Renal cortical epithelial cell (primary cell): ENCODE data around the gene CPS1. TPM values are rescaled to one million over a fixed set of nuclear protein-coding genes. Genes with fewer than 3 reads are reported as not detected.
A peak's percentile ranks its signal among the peaks of the same experiment; 100 is the strongest.

ENCODE experiments used
- DNase-seq: peaks from one replicate; pipeline ENCODE4 v3.0.0-alpha.2; 2011; ENCODE audit warnings: low read depth
- total RNA-seq: library from RNA; depleted of rRNA; stranded (reverse); fragments of >200 nt; gene quantifications from 2 replicates; pipeline ENCODE4 v1.2.3, GENCODE V29; 2014

Gene CPS1
- total RNA-seq, 1 donor from 2014 or later, result 38.4 TPM

GRCh38 chr2:210606001-210606400 is 49.6 kb downstream of the CPS1 start:
- no peak for DNase-seq

- DNase-seq, result no peak
Measured at GRCh38 chr2:210611466-210611865, 55.1 kb downstream of the CPS1 start.

GRCh38 chr2:210616074-210616473 is 59.7 kb downstream of the CPS1 start:
- no peak for DNase-seq

- DNase-seq, result no peak
Measured at GRCh38 chr2:210617318-210617717, 60.9 kb downstream of the CPS1 start.

GRCh38 chr2:210617732-210618330 is 61.4 kb downstream of the CPS1 start:
- DNase-seq, result peak; percentile 62

- DNase-seq, result peak; percentile 3
Measured at GRCh38 chr2:210620456-210620855, 64.1 kb downstream of the CPS1 start.

GRCh38 chr2:210623506-210623905 is 67.1 kb downstream of the CPS1 start:
- peak; percentile 71 for DNase-seq

GRCh38 chr2:210626849-210627248 is 70.5 kb downstream of the CPS1 start:
- DNase-seq, result peak; percentile 11

- peak; percentile 8 for DNase-seq
Measured at GRCh38 chr2:210630873-210631560, 74.6 kb downstream of the CPS1 start.

- DNase-seq, result no peak
Measured at GRCh38 chr2:210633699-210634098, 77.3 kb downstream of the CPS1 start.

- no peak for DNase-seq
Measured at GRCh38 chr2:210635257-210635656, 78.9 kb downstream of the CPS1 start.

- DNase-seq, result no peak
Measured at GRCh38 chr2:210642333-210642732, 85.9 kb downstream of the CPS1 start.

GRCh38 chr2:210647151-210647550 is 90.8 kb downstream of the CPS1 start:
- DNase-seq, result no peak

GRCh38 chr2:210654091-210654490 is 97.7 kb downstream of the CPS1 start:
- no peak for DNase-seq

- DNase-seq, result no peak
Measured at GRCh38 chr2:210655229-210655975, 99.0 kb downstream of the CPS1 start.

GRCh38 chr2:210657874-210658273 is 101.5 kb downstream of the CPS1 start:
- no peak for DNase-seq

- DNase-seq, result no peak
Measured at GRCh38 chr2:210660751-210661150, 104.4 kb downstream of the CPS1 start.

- DNase-seq, result no peak
Measured at GRCh38 chr2:210662560-210662959, 106.2 kb downstream of the CPS1 start.

GRCh38 chr2:210663631-210664089 is 107.3 kb downstream of the CPS1 start:
- DNase-seq, result peak; percentile 55

GRCh38 chr2:210667711-210668110 is 111.3 kb downstream of the CPS1 start:
- DNase-seq, result no peak

- no peak for DNase-seq
Measured at GRCh38 chr2:210671065-210671464, 114.7 kb downstream of the CPS1 start.

- no peak for DNase-seq
Measured at GRCh38 chr2:210673117-210673516, 116.7 kb downstream of the CPS1 start.

GRCh38 chr2:210676067-210676466 is 119.7 kb downstream of the CPS1 start:
- DNase-seq, result no peak
